T-cell (primary cell): Measurements from ENCODE around the gene ATL2. TPM values are rescaled to one million over a fixed set of nuclear protein-coding genes. Genes with fewer than 3 reads are reported as not detected.

Source experiments
- ATAC-seq, 4 experiments: fragments of 200-7000 bp in 3 of 4; fragments of 150-1000 bp in 1 of 4; cut with Tn5 transposase; replicated peaks in 1 of 4; 1 replicate in 3 of 4; 2 replicates in 1 of 4; pipeline ENCODE4 v1.10.0; 2021; ENCODE audit warnings: moderate library complexity in 3 of 4, mild to moderate bottlenecking in 2 of 4, moderate number of reproducible peaks in 1 of 4
- CTCF ChIA-PET, 2 donors: fragments of 300-600 bp; sonication (Branson Sonifier 250); formaldehyde crosslinking; loops; one replicate each; lab custom pipeline; 2022; ENCODE audit warnings: antibody characterized with exemption in 2 of 2; lab: Charles Lee
- POLR2A ChIA-PET, 2 donors: fragments of 300-600 bp; sonication (Branson Sonifier 250); formaldehyde crosslinking; loops; one replicate each; lab custom pipeline; 2022; ENCODE audit warnings: antibody characterized with exemption in 2 of 2; lab: Charles Lee
- DNase-seq, 35 experiments: peaks; one replicate each; pipeline versions ENCODE4 v3.0.0 to v3.0.0-alpha.2; 2013 to 2023
- H3K27ac ChIP-seq: one replicate; pipeline ENCODE4 v1.5.1; 2013; ENCODE audit warnings: low read length
- H3K27me3 ChIP-seq, 2 experiments: replicated peaks in 1 of 2; 1 replicate in 1 of 2; 2 replicates in 1 of 2; pipeline versions ENCODE4 v1.6.1 to v1.7.0; 2013; ENCODE audit warnings: low read length in 1 of 2, mixed read lengths in 1 of 2; ENCODE audit not compliant: control insufficient read depth in 2 of 2, insufficient read depth in 2 of 2; ENCODE audit errors: extremely low read depth in 1 of 2
- H3K36me3 ChIP-seq, 2 donors: 1 replicate in 1 of 2; 2 replicates in 1 of 2; pipeline versions ENCODE4 v1.6.1 to v1.7.0; 2013; ENCODE audit warnings: low read length in 1 of 2; ENCODE audit not compliant: control insufficient read depth in 2 of 2, insufficient read depth in 1 of 2; ENCODE audit errors: extremely low read depth in 1 of 2
- H3K4me1 ChIP-seq, 2 experiments: 1 replicate in 1 of 2; 2 replicates in 1 of 2; pipeline versions ENCODE4 v1.6.1 to v1.7.0; 2013; ENCODE audit warnings: low read length in 2 of 2, mixed read lengths in 1 of 2; ENCODE audit not compliant: insufficient read depth in 2 of 2, control insufficient read depth in 1 of 2; ENCODE audit errors: extremely low read depth in 1 of 2
- H3K4me3 ChIP-seq, 2 donors: 1 replicate in 1 of 2; 2 replicates in 1 of 2; pipeline versions ENCODE4 v1.5.1 to v1.7.0; 2013; ENCODE audit warnings: mild to moderate bottlenecking in 2 of 2, low read length in 1 of 2, moderate library complexity in 1 of 2; ENCODE audit not compliant: control insufficient read depth in 1 of 2; ENCODE audit errors: extremely low read depth in 1 of 2
- H3K9me3 ChIP-seq: 2 replicates; pipeline ENCODE4 v1.7.0; 2013
- H3K27ac Mint-ChIP-seq, 2 donors: one replicate each; pipeline ENCODE4 v1.8.0; 2020 to 2021; ENCODE audit warnings: mild to moderate bottlenecking in 2 of 2, mixed read lengths in 2 of 2
- H3K27me3 Mint-ChIP-seq, 2 donors: one replicate each; pipeline ENCODE4 v1.8.0; 2021 to 2022; ENCODE audit warnings: mixed read lengths in 2 of 2
- H3K36me3 Mint-ChIP-seq: one replicate; pipeline ENCODE4 v1.8.0; 2021; ENCODE audit warnings: mixed read lengths
- H3K4me1 Mint-ChIP-seq, 3 donors: one replicate each; pipeline ENCODE4 v1.8.0; 2020 to 2022; ENCODE audit warnings: mixed read lengths in 3 of 3, mild to moderate bottlenecking in 1 of 3
- H3K4me3 Mint-ChIP-seq, 3 donors: one replicate each; pipeline ENCODE4 v1.8.0; 2020 to 2022; ENCODE audit warnings: mild to moderate bottlenecking in 3 of 3, mixed read lengths in 3 of 3, moderate library complexity in 3 of 3
- H3K9me3 Mint-ChIP-seq, 3 donors: one replicate each; pipeline ENCODE4 v1.8.0; 2020 to 2022; ENCODE audit warnings: mixed read lengths in 3 of 3
- WGBS: methylation state at CpG from one replicate; pipeline ENCODE4 v1.1.5; 2013; ENCODE audit warnings: missing lambda C conversion rate; ENCODE audit not compliant: insufficient coverage; 5-methylcytosine and 5-hydroxymethylcytosine counted together
- total RNA-seq, 35 experiments: library from RNA in 6 of 35; stranded (reverse) in 6 of 35; fragments of 120-200 nt in 1 of 35; gene quantifications; one replicate each; pipeline versions ENCODE4 v1.2.1 to v1.2.4 and lab custom pipeline; 2013 to 2026

Gene ATL2
- total RNA-seq, 5 donors from 2014 or later (not counting 1 experiment from before 2014, with no cell fraction given), result 43.6 to 60.1 (median 50.0) TPM

DNA sequence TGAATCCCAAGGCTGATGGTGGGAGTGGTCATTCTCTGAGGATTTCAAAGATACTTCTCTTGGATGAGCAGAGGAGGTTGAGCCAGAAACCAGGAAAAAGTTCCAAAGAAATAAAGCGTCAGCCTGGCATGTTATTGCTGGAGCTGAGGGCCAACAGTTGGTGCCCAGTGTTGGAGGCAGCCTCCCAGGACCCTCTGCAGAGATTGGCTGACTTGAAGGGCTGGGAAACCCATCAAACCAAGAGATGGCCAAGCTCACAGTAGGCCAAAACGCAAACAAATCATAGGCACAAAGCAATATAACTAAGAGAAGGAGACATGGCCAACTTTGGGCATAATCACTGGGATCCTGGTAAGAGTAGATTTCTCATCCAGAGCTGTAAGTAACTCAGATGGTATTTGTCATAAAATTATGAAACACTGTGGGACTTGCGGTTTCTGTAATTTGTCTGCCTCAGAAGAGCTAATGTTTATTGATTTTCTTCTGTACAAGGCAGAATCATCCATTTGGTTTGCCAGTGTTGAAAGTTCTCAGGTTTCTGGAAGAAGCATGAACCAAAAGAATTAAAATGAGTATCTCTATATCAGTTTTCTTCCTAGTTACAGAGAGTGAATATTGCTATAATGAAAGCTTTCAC lies 108.3 kb downstream of the ATL2 start:
- Mint-ChIP-seq H3K9me3 (no peaks in the 10 kb centered on the region), H3K27me3 (no peaks in the 10 kb centered on the region), H3K27ac (no peak overlapping the region), H3K4me3 (no peak overlapping the region), H3K36me3 (no peaks in the 10 kb centered on the region), H3K4me1 (no peaks in the 10 kb centered on the region)
- Histone ChIP-seq H3K36me3 (no peaks in the 10 kb centered on the region), H3K4me1 (no peaks in the 10 kb centered on the region), H3K9me3 (no peaks in the 10 kb centered on the region), H3K4me3 (no peak overlapping the region), H3K27ac (no peak overlapping the region), H3K27me3 (peaks cover 0 to 3% of the 10 kb centered on the region in 2 experiments)
- WGBS, result 94% methylated on average over 1 of the region's 3 CpGs
- CTCF ChIA-PET, result no interaction called here
- POLR2A ChIA-PET, result interaction anchor here in 1 of 2 donors (0.6 kb wide), 1 partner anchor 551 kb away, joined by 3 read pairs; no protein-coding TSS in a partner anchor
- DNase-seq (no peak), ATAC-seq (no peak)

DNA sequence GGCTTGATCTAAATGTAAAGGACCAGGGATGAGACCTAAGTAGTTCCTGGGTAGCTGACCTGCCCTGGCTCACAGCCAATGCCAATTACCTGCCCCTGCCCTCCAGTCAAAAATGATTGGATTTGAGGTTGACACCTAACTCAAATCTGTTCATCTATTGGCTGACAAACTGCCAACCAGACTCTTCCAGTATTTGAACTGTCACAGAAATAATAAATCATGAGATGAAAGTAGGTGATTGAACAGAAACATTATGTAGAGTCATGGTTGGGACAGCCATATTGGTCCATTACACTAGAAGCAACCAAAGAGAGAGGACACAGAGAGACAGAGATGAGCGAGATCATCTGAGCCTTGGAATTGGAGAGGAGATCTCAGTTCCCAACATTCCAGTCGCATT lies 109.1 kb downstream of the ATL2 start:
- Mint-ChIP-seq H3K36me3 (no peaks in the 10 kb centered on the region), H3K4me3 (no peak overlapping the region), H3K4me1 (no peaks in the 10 kb centered on the region), H3K27ac (no peak overlapping the region), H3K27me3 (no peaks in the 10 kb centered on the region), H3K9me3 (no peaks in the 10 kb centered on the region)
- ChIA-PET CTCF (no interaction called here), POLR2A (no interaction called here)
- Histone ChIP-seq H3K27me3 (peaks cover 0 to 3% of the 10 kb centered on the region in 2 experiments), H3K4me1 (no peaks in the 10 kb centered on the region), H3K4me3 (no peak overlapping the region), H3K27ac (no peak overlapping the region), H3K36me3 (no peaks in the 10 kb centered on the region), H3K9me3 (no peaks in the 10 kb centered on the region)
- no peak for DNase-seq
- no CpG with 5 or more reads among the region's 2 CpGs for WGBS
- ATAC-seq, result no peak

DNA sequence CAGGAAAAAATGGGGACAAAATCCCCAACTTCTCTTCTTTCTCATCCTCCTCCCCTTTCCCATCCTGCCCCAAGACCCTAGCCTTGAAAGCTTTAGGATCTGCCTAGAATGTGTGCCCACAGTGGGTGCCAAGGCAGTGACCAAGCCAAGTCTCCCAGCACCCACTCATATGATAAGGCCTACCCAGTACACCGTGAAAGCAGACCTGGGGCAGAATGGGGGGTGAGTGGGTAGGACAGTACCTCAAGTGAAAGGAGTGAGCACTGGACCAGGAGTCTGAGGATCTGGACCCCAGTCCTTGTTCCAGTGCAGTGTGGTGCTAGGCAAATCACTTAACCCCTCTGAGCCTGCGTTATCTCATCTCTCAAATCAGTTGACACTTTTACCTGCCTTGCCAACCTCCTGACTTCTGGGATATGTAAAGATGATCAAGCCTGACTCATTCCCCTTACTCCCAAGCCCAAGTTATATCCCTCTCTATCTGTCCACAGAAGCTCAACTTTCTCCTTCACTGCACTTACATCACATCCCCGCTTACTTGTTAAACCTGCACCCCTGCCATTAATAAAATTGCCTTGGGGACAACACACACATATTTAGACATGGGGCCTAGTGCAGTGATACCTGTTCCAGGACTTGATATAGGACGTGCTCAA lies 109.7 kb downstream of the ATL2 start:
- Histone ChIP-seq H3K27me3 (peaks cover 0 to 5% of the 10 kb centered on the region in 2 experiments), H3K4me1 (no peaks in the 10 kb centered on the region), H3K4me3 (no peak overlapping the region), H3K36me3 (no peaks in the 10 kb centered on the region), H3K27ac (no peak overlapping the region), H3K9me3 (no peaks in the 10 kb centered on the region)
- ChIA-PET CTCF (no interaction called here), POLR2A (no interaction called here)
- DNase-seq (no peak), ATAC-seq (no peak)
- H3K9me3 Mint-ChIP-seq, result no peaks in the 10 kb centered on the region
- WGBS, result 100% methylated on average over 1 of the region's 4 CpGs
- no peaks in the 10 kb centered on the region for H3K36me3 Mint-ChIP-seq
- no peak overlapping the region for H3K27ac Mint-ChIP-seq
- no peaks in the 10 kb centered on the region for H3K27me3 Mint-ChIP-seq
- H3K4me3 Mint-ChIP-seq, result no peak overlapping the region
- no peaks in the 10 kb centered on the region for H3K4me1 Mint-ChIP-seq

DNA sequence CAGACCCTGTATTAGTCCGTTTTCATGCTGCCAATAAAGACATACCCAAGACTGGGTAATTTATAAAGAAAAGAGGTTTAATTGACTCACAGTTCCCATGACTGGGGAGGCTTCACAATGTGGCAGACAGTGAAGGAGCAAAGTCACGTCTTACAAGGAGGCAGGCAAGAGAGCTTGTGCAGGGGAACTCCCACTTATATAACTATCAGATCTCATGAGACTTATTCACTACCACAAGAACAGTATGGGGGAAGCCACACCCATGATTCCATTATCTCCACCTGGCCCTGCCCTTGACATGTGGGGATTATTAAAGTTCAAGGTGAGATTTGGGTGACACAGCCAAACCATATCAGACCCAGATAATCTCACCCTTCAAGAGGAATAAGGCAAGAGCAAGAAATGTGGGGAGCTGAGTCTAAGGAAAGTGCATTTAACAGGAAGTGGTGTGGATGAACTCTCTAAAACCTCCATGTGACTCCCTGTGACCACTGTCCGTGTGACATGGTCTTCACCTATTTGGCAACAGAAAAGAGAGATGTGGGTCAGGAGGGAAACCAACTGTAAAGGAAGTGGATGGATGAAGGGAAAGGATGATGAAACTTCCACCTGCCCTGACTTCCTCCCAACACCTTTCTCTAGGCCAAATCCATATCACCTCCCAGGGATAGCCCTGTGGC lies 110.6 kb downstream of the ATL2 start:
- Histone ChIP-seq H3K27ac (no peak overlapping the region), H3K9me3 (no peaks in the 10 kb centered on the region), H3K36me3 (no peaks in the 10 kb centered on the region), H3K4me1 (no peaks in the 10 kb centered on the region), H3K27me3 (peaks cover 0 to 9% of the 10 kb centered on the region in 2 experiments), H3K4me3 (no peak overlapping the region)
- no peak overlapping the region for H3K27ac Mint-ChIP-seq
- no peaks in the 10 kb centered on the region for H3K36me3 Mint-ChIP-seq
- H3K27me3 Mint-ChIP-seq, result peaks cover 0 to 6% of the 10 kb centered on the region in 2 donors
- CTCF ChIA-PET, result no interaction called here
- H3K4me3 Mint-ChIP-seq, result no peak overlapping the region
- no peaks in the 10 kb centered on the region for H3K9me3 Mint-ChIP-seq
- DNase-seq (no peak), ATAC-seq (no peak)
- POLR2A ChIA-PET, result no interaction called here
- H3K4me1 Mint-ChIP-seq, result peaks cover 5 to 6% (median 6%) of the 10 kb centered on the region in 3 donors
- no CpG with 5 or more reads among the region's 3 CpGs for WGBS

DNA sequence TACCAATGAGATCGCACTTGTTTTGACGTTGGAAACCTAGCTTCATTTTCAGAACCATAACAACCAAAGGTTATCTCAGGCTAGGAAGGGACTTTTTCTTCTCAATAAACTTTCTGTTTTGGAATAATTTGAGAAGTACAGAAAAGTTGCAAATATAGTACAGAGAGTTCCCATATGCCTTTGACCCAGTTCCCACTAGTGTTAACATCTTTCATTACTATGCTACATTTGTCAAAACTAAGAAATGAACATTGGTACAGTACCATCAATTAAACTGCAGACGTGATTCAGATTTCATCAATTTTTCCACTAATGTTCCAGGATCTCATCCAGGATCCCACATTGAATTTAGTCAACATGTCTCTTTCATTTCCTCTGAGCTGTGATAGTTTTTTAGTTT lies 111.6 kb downstream of the ATL2 start:
- Histone ChIP-seq H3K36me3 (no peaks in the 10 kb centered on the region), H3K9me3 (no peaks in the 10 kb centered on the region), H3K4me3 (no peak overlapping the region), H3K27me3 (peaks cover 0 to 8% of the 10 kb centered on the region in 2 experiments), H3K4me1 (no peaks in the 10 kb centered on the region), H3K27ac (no peak overlapping the region)
- ATAC-seq (no peak), DNase-seq (no peak)
- H3K4me3 Mint-ChIP-seq, result no peak overlapping the region
- H3K27me3 Mint-ChIP-seq, result peaks cover 0 to 10% of the 10 kb centered on the region in 2 donors
- POLR2A ChIA-PET, result no interaction called here
- H3K9me3 Mint-ChIP-seq, result no peaks in the 10 kb centered on the region
- no peaks in the 10 kb centered on the region for H3K36me3 Mint-ChIP-seq
- WGBS, result 67% methylated on average over 1 of the region's 3 CpGs
- CTCF ChIA-PET, result interaction anchor here (0.5 to 1.3 kb wide), 2 partner anchors 9 to 108 kb away, joined by 3 to 4 read pairs; no protein-coding TSS in a partner anchor
- H3K27ac Mint-ChIP-seq, result no peak overlapping the region
- H3K4me1 Mint-ChIP-seq, result peaks cover 7 to 16% (median 14%) of the 10 kb centered on the region in 3 donors

DNA sequence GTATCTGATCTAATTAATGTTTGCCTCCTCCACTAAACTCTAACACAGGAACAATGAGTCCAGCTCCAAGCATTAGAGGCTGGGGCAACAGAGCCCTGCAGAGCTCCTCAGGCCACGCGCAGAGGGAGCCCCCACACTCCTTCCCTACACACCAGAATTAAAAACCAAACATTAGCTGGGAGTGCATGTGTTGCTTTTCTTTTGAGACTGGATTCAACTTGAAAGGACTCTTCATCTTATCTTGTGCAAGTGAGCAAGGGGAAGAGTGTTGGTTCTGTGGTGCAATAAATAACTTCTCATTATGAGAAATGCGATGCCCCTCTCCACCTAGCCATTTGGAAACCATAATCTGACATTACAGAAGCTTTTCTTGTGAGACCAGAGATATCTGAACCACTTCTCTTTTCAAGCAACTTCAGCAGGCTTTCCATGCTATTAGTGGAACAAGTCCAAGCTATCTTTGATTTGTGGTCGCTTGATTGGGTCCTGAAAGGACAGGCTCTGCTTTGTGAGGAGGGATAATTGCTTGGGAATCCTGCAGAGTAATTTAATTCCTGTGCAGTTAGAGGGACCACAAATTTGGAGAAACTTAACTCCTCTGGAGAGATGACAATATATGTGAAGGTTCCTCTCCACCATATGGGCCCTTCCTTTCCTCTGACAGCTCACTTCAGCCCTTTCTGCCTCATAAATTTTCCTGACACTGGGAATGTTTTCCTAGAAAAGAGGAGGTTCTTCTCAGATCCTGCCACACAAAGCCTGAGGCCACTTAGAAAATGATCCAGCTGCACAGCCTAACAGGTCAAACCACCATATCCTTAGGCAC lies 112.5 kb downstream of the ATL2 start:
- CTCF ChIA-PET, result interaction anchor here in 1 of 2 donors (1.3 kb wide), 1 partner anchor 10 kb away, joined by 4 read pairs; no protein-coding TSS in a partner anchor
- ATAC-seq (no peak), DNase-seq (no peak)
- peaks cover 7 to 19% (median 17%) of the 10 kb centered on the region in 3 donors for H3K4me1 Mint-ChIP-seq
- peaks cover 0 to 13% of the 10 kb centered on the region in 2 donors for H3K27me3 Mint-ChIP-seq
- Histone ChIP-seq H3K9me3 (no peaks in the 10 kb centered on the region), H3K27ac (no peak overlapping the region), H3K27me3 (peaks cover 0 to 11% of the 10 kb centered on the region in 2 experiments), H3K4me1 (no peaks in the 10 kb centered on the region), H3K4me3 (no peak overlapping the region), H3K36me3 (no peaks in the 10 kb centered on the region)
- WGBS, result 50% methylated on average over 1 of the region's 4 CpGs
- H3K27ac Mint-ChIP-seq, result no peak overlapping the region
- no peaks in the 10 kb centered on the region for H3K9me3 Mint-ChIP-seq
- H3K36me3 Mint-ChIP-seq, result no peaks in the 10 kb centered on the region
- POLR2A ChIA-PET, result interaction anchor here in 1 of 2 donors (0.5 kb wide), 1 partner anchor 388 kb away, joined by 3 read pairs; no protein-coding TSS in a partner anchor
- no peak overlapping the region for H3K4me3 Mint-ChIP-seq
